ENCODE measurements around the gene DGUOK. TPM values are rescaled to one million over a fixed set of nuclear protein-coding genes. Genes with fewer than 3 reads are reported as not detected.
A peak's percentile ranks its signal among the peaks of the same experiment; 100 is the strongest.

DGUOK gene
- polyA plus RNA-seq, 1 donor from 2014 or later = 168 TPM

DNA sequence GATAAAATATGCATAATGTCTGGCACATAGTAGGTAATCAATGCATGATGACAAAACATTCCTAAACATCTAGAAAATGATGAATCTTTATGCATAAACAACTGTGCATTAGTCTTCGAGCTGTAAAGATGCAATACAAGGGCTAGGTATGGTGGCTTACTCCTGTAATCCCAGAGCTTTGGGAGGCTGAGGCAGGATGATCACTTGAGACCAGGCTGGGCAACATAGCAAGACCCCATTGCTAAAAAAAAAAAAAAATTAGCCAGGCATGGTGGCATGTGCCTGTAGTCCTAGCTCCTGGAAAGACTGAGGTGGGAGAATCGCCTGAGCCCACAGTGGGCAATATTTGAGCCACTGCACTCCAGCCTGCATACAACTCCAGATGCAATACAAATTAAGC, 63.3 kb downstream of the DGUOK start:
- peak overlapping the region; percentile 90 for H3K4me3 ChIP-seq (ENCODE audit: low read length)
- H3K79me2 ChIP-seq (replicated peaks; ENCODE audit: insufficient read depth, low read length) = peaks cover 94% of the 10 kb centered on the region
- TF ChIP-seq, protein P1, sequence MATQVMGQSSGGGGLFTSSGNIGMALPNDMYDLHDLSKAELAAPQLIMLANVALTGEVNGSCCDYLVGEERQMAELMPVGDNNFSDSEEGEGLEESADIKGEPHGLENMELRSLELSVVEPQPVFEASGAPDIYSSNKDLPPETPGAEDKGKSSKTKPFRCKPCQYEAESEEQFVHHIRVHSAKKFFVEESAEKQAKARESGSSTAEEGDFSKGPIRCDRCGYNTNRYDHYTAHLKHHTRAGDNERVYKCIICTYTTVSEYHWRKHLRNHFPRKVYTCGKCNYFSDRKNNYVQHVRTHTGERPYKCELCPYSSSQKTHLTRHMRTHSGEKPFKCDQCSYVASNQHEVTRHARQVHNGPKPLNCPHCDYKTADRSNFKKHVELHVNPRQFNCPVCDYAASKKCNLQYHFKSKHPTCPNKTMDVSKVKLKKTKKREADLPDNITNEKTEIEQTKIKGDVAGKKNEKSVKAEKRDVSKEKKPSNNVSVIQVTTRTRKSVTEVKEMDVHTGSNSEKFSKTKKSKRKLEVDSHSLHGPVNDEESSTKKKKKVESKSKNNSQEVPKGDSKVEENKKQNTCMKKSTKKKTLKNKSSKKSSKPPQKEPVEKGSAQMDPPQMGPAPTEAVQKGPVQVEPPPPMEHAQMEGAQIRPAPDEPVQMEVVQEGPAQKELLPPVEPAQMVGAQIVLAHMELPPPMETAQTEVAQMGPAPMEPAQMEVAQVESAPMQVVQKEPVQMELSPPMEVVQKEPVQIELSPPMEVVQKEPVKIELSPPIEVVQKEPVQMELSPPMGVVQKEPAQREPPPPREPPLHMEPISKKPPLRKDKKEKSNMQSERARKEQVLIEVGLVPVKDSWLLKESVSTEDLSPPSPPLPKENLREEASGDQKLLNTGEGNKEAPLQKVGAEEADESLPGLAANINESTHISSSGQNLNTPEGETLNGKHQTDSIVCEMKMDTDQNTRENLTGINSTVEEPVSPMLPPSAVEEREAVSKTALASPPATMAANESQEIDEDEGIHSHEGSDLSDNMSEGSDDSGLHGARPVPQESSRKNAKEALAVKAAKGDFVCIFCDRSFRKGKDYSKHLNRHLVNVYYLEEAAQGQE (IDR thresholded peaks at IDR 0.05; ENCODE audit: borderline replicate concordance) = no peak
- H4K20me1 ChIP-seq (ENCODE audit: insufficient read depth) = no peaks in the 10 kb centered on the region
- H2AFZ ChIP-seq (ENCODE audit: low read depth, low read length) = no peak overlapping the region
- H3K27ac ChIP-seq (ENCODE audit: low read length) = no peak overlapping the region
- no peaks in the 10 kb centered on the region for H3K9me2 ChIP-seq (ENCODE audit: insufficient read depth, low read length)
- no peak overlapping the region for H3K4me2 ChIP-seq (ENCODE audit: low read length)
- no peaks in the 10 kb centered on the region for H3K36me3 ChIP-seq (ENCODE audit: insufficient read depth, low read length)
- H3K9me3 ChIP-seq (ENCODE audit: low read length) = no peaks in the 10 kb centered on the region
- no peaks in the 10 kb centered on the region for H3K27me3 ChIP-seq (ENCODE audit: insufficient read depth, low read depth, low read length)
- H3F3A ChIP-seq (ENCODE audit: insufficient read depth, low read length, poor library complexity, severe bottlenecking) = no peaks in the 10 kb centered on the region
- no peak overlapping the region for H3K9ac ChIP-seq (ENCODE audit: low read length)

DNA sequence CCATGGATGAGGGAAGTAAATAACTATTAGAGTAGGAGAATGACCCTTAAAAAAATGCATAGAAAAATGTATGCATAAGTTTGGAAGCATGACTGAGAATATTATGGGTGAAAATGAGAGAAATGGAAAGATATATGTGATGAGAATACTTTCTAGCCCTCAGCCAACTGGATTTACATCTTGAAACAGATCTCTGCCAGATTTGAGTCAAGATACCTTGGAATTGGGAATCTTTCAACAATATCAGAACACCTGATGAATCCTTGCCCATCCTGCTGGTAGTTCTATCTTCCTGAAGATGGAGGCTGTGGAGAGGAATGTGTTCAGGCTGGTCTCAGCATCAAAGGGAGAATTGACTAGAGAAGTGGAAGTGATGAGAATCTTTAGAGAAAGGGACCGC, 63.9 kb downstream of the DGUOK start:
- no peak overlapping the region for H2AFZ ChIP-seq (ENCODE audit: low read depth, low read length)
- H3K9me2 ChIP-seq (ENCODE audit: insufficient read depth, low read length) = no peaks in the 10 kb centered on the region
- H3K27ac ChIP-seq (ENCODE audit: low read length) = no peak overlapping the region
- peaks cover 99% of the 10 kb centered on the region for H3K79me2 ChIP-seq (replicated peaks; ENCODE audit: insufficient read depth, low read length)
- no peaks in the 10 kb centered on the region for H3K27me3 ChIP-seq (ENCODE audit: insufficient read depth, low read depth, low read length)
- H3K9ac ChIP-seq (ENCODE audit: low read length) = no peak overlapping the region
- no peaks in the 10 kb centered on the region for H3F3A ChIP-seq (ENCODE audit: insufficient read depth, low read length, poor library complexity, severe bottlenecking)
- H3K4me2 ChIP-seq (ENCODE audit: low read length) = no peak overlapping the region
- peak overlapping the region; percentile 90 for H3K4me3 ChIP-seq (ENCODE audit: low read length)
- TF ChIP-seq, protein P1 (IDR thresholded peaks at IDR 0.05; ENCODE audit: borderline replicate concordance) = no peak
- TF ChIP-seq EP300 (conservative IDR thresholded peaks at IDR 0.05; ENCODE audit: poor library complexity, severe bottlenecking) (no peak), SMC3 (conservative IDR thresholded peaks at IDR 0.05; ENCODE audit: poor library complexity) (no peak), RAD21 (conservative IDR thresholded peaks at IDR 0.05) (no peak)
- TF ChIP-seq, protein P2, sequence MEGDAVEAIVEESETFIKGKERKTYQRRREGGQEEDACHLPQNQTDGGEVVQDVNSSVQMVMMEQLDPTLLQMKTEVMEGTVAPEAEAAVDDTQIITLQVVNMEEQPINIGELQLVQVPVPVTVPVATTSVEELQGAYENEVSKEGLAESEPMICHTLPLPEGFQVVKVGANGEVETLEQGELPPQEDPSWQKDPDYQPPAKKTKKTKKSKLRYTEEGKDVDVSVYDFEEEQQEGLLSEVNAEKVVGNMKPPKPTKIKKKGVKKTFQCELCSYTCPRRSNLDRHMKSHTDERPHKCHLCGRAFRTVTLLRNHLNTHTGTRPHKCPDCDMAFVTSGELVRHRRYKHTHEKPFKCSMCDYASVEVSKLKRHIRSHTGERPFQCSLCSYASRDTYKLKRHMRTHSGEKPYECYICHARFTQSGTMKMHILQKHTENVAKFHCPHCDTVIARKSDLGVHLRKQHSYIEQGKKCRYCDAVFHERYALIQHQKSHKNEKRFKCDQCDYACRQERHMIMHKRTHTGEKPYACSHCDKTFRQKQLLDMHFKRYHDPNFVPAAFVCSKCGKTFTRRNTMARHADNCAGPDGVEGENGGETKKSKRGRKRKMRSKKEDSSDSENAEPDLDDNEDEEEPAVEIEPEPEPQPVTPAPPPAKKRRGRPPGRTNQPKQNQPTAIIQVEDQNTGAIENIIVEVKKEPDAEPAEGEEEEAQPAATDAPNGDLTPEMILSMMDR (IDR thresholded peaks at IDR 0.05; ENCODE audit: poor library complexity, severe bottlenecking) = no peak
- H3K36me3 ChIP-seq (ENCODE audit: insufficient read depth, low read length) = no peaks in the 10 kb centered on the region
- no peaks in the 10 kb centered on the region for H3K9me3 ChIP-seq (ENCODE audit: low read length)
- H4K20me1 ChIP-seq (ENCODE audit: insufficient read depth) = no peaks in the 10 kb centered on the region

Measured in neural cell (in vitro differentiated cells).